Activated T-helper 1 cell treated with anti-CD3 and anti-CD28 coated beads, Interleukin-12 subunit alpha, Interleukin-12 subunit beta, Interleukin-2, Interleukin-4 antibody, amounts not matched to agents 30 ng/mL and 10 ng/mL and 1 ng/mL, durations not matched to agents 14 hours and 24 hours and 36 hours (primary cell): Measurements from ENCODE around the gene EIF4E2. TPM values are rescaled to one million over a fixed set of nuclear protein-coding genes. Genes with fewer than 3 reads are reported as not detected.

Experiments
- DNase-seq: peaks from one replicate; pipeline ENCODE4 v3.0.0; 2021; ENCODE audit warnings: low spot score
- H3K27ac Mint-ChIP-seq: one replicate; pipeline ENCODE4 v1.8.0; 2021; ENCODE audit warnings: mild to moderate bottlenecking, mixed read lengths
- H3K27me3 Mint-ChIP-seq: one replicate; pipeline ENCODE4 v1.8.0; 2022; ENCODE audit warnings: mild to moderate bottlenecking, moderate library complexity, mixed read lengths; ENCODE audit not compliant: insufficient read depth
- H3K36me3 Mint-ChIP-seq: one replicate; pipeline ENCODE4 v1.8.0; 2021; ENCODE audit warnings: low read depth, mixed read lengths
- H3K4me1 Mint-ChIP-seq: one replicate; pipeline ENCODE4 v1.8.0; 2021; ENCODE audit warnings: low read depth, mixed read lengths
- H3K4me3 Mint-ChIP-seq: one replicate; pipeline ENCODE4 v1.8.0; 2021; ENCODE audit warnings: mild to moderate bottlenecking, moderate library complexity, mixed read lengths
- H3K9me3 Mint-ChIP-seq: one replicate; pipeline ENCODE4 v1.8.0; 2021; ENCODE audit warnings: mixed read lengths
- intact Hi-C: fragments of 100-400 bp; cut with micrococcal nuclease; formaldehyde crosslinking; loops from one replicate; pipeline ENCODE4 v1.15.1; 2024
- total RNA-seq: library from RNA; stranded (reverse); gene quantifications from 2 replicates; pipeline ENCODE4 v1.2.3, GENCODE V29; 2022

The EIF4E2 gene
- total RNA-seq, 1 donor from 2014 or later: 94.3 TPM

GRCh38 chr2:232535761-232536530 lies 14.5 kb upstream of the EIF4E2 start:
- Mint-ChIP-seq H3K36me3 (no peaks in the 10 kb centered on the region), H3K27ac (no peak overlapping the region), H3K27me3 (peaks cover 8% of the 10 kb centered on the region), H3K4me1 (peaks cover 5% of the 10 kb centered on the region), H3K4me3 (no peak overlapping the region), H3K9me3 (peaks cover 6% of the 10 kb centered on the region)
- no peak for DNase-seq
- intact Hi-C loops: no loop called here

DNA sequence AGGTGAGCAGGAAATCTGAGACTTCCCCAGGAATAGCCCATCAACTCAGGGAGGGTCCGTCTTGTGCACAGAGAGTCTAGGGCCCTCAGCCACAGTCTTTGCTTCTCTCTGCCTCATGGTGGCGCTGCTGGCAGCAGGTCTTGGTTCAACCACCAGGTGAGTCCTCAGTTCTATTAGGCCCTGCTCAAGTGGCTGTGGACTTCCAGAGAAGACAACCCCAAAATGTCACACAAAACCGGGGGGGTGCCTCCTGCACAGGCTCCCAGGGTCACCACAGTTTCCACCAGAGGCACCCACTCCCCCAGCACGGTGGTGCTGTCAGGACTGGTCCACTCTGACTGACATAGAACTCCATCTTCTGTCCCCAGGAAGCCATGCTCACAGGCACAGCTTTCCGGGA lies 13.4 kb upstream of the EIF4E2 start:
- peaks cover 6% of the 10 kb centered on the region for H3K9me3 Mint-ChIP-seq
- H3K4me3 Mint-ChIP-seq: no peak overlapping the region
- no peaks in the 10 kb centered on the region for H3K36me3 Mint-ChIP-seq
- intact Hi-C loops: no loop called here
- no peak overlapping the region for H3K27ac Mint-ChIP-seq
- H3K4me1 Mint-ChIP-seq: peaks cover 5% of the 10 kb centered on the region
- no peak for DNase-seq
- peaks cover 8% of the 10 kb centered on the region for H3K27me3 Mint-ChIP-seq

GRCh38 chr2:232537499-232537898 lies 13.0 kb upstream of the EIF4E2 start:
- Mint-ChIP-seq H3K4me3 (no peak overlapping the region), H3K4me1 (peaks cover 5% of the 10 kb centered on the region)
- no peak for DNase-seq

DNA sequence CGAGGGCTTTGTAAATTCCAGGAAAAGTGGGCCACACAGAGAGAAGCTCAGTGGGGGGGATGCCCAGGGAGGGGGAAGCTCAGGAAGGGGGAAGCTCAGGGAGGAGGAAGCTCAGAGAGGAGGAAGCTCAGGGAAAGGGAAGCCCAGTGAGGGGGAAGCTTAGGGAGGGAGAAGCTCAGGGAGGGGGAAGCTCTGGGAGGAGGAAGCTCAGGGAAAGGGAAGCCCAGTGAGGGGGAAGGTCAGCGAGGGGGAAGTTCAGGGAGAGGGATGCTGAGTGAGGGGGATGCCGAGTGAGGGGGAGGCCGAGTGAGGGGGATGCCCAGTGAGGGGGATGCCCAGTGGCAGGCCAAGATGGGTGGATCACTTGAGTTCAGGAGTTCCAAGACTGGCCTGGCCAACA lies 11.8 kb upstream of the EIF4E2 start:
- Mint-ChIP-seq H3K36me3 (no peaks in the 10 kb centered on the region), H3K4me1 (peaks cover 5% of the 10 kb centered on the region), H3K27ac (no peak overlapping the region), H3K4me3 (no peak overlapping the region), H3K27me3 (peaks cover 8% of the 10 kb centered on the region), H3K9me3 (peaks cover 6% of the 10 kb centered on the region)
- no peak for DNase-seq
- intact Hi-C loops: no loop called here

More at GRCh38 chr2:232537499-232537898, 13.0 kb upstream of the EIF4E2 start:
- Mint-ChIP-seq H3K36me3 (no peaks in the 10 kb centered on the region), H3K27me3 (peaks cover 8% of the 10 kb centered on the region), H3K9me3 (peaks cover 6% of the 10 kb centered on the region), H3K27ac (no peak overlapping the region)
- intact Hi-C loops: no loop called here

- H3K9me3 Mint-ChIP-seq: peaks cover 6% of the 10 kb centered on the region
- no peaks in the 10 kb centered on the region for H3K36me3 Mint-ChIP-seq
- intact Hi-C loops: no loop called here
- H3K27me3 Mint-ChIP-seq: peaks cover 8% of the 10 kb centered on the region
- H3K4me3 Mint-ChIP-seq: no peak within 1 kb of the TSS
- no peak for DNase-seq
- H3K27ac Mint-ChIP-seq: no peak within 1 kb of the TSS
- peaks cover 5% of the 10 kb centered on the region for H3K4me1 Mint-ChIP-seq
Measured at GRCh38 chr2:232539298-232540231, 10.9 kb upstream of the EIF4E2 start, which contains the start of gene CHRNG. TSS of gene CHRNG (plus strand) at chr2:232539692. CDS start at chr2:232539748, 56 bp downstream.

GRCh38 chr2:232540441-232541041 lies 9.9 kb upstream of the EIF4E2 start:
- intact Hi-C loops: no loop called here

DNA sequence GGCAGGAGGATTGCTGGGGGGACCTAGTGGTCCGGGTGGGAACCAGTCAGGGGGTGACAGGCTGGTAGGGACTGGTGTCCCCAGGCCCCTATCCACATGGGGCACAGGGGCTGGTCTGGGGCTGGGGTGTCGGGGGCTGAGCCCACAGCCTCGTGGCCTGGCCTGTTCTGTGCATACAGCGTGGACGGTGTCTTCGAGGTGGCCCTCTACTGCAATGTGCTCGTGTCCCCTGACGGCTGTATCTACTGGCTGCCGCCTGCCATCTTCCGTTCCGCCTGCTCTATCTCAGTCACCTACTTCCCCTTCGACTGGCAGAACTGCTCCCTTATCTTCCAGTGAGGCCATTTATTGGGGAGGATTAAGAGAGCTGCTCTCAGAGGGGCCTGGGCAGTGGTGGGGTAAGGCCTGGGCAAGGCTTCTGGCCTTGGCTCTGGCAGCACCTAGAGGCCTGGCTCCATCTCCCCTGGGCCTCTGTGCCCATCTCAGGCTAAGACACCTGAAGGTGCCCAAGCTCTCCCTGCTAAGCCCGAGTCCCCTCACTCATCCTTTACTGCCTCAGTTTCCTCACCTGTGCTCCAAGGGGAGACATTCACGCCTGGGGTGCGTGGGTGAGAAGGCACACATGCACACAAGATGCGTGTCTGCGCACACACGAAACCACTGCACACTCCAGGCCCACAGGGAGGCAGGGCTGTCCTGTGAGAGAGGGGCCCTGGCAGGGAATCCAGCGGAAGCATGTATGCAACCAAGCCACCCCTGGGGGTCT lies 9.1 kb upstream of the EIF4E2 start:
- peaks cover 8% of the 10 kb centered on the region for H3K27me3 Mint-ChIP-seq
- peaks cover 4% of the 10 kb centered on the region for H3K9me3 Mint-ChIP-seq
- H3K4me1 Mint-ChIP-seq: peaks cover 6% of the 10 kb centered on the region
- H3K36me3 Mint-ChIP-seq: peaks cover under 1% of the 10 kb centered on the region
- no peak overlapping the region for H3K4me3 Mint-ChIP-seq
- intact Hi-C loops: no loop called here
- no peak for DNase-seq
- H3K27ac Mint-ChIP-seq: no peak overlapping the region

More at GRCh38 chr2:232540441-232541041, 9.9 kb upstream of the EIF4E2 start:
- DNase-seq: no peak
- H3K27me3 Mint-ChIP-seq: peaks cover 8% of the 10 kb centered on the region
- H3K27ac Mint-ChIP-seq: no peak overlapping the region
- no peaks in the 10 kb centered on the region for H3K36me3 Mint-ChIP-seq
- peaks cover 5% of the 10 kb centered on the region for H3K4me1 Mint-ChIP-seq
- H3K4me3 Mint-ChIP-seq: no peak overlapping the region
- peaks cover 6% of the 10 kb centered on the region for H3K9me3 Mint-ChIP-seq

GRCh38 chr2:232541961-232542714 lies 8.4 kb upstream of the EIF4E2 start:
- H3K27me3 Mint-ChIP-seq: peaks cover 8% of the 10 kb centered on the region
- H3K9me3 Mint-ChIP-seq: no peaks in the 10 kb centered on the region
- H3K36me3 Mint-ChIP-seq: peaks cover 4% of the 10 kb centered on the region
- no peak for DNase-seq
- H3K27ac Mint-ChIP-seq: no peak overlapping the region
- intact Hi-C loops: no loop called here
- H3K4me1 Mint-ChIP-seq: peaks cover 10% of the 10 kb centered on the region
- no peak overlapping the region for H3K4me3 Mint-ChIP-seq

DNA sequence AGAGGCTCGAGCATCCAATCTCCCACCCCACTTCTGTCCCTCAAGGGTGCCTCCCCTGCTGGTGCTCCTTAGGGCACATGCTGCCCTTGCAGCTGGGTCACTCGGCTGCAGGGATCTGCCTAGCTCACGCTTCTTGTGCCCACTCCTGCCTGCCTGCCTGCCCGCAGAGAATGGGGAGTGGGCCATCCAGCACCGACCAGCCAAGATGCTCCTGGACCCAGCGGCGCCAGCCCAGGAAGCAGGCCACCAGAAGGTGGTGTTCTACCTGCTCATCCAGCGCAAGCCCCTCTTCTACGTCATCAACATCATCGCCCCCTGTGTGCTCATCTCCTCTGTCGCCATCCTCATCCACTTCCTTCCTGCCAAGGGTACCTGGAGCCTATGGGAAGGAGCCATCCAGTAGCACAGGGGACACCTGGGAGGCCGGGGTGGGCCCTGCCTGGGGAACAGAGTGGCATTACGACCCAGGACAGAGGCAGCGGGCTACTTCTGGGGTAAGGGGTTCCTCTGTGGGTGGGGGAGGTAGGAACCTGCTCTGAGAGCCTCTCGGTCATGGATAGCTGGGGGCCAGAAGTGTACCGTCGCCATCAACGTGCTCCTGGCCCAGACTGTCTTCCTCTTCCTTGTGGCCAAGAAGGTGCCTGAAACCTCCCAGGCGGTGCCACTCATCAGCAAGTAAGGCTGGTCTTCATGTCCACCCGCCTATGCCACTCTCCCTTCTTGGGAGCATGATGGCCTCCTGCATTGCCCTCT lies 7.6 kb upstream of the EIF4E2 start:
- no peak overlapping the region for H3K4me3 Mint-ChIP-seq
- H3K9me3 Mint-ChIP-seq: no peaks in the 10 kb centered on the region
- H3K4me1 Mint-ChIP-seq: peaks cover 18% of the 10 kb centered on the region
- intact Hi-C loops: no loop called here
- H3K27me3 Mint-ChIP-seq: peaks cover 7% of the 10 kb centered on the region
- no peak for DNase-seq
- no peak overlapping the region for H3K27ac Mint-ChIP-seq
- H3K36me3 Mint-ChIP-seq: peaks cover 10% of the 10 kb centered on the region

DNA sequence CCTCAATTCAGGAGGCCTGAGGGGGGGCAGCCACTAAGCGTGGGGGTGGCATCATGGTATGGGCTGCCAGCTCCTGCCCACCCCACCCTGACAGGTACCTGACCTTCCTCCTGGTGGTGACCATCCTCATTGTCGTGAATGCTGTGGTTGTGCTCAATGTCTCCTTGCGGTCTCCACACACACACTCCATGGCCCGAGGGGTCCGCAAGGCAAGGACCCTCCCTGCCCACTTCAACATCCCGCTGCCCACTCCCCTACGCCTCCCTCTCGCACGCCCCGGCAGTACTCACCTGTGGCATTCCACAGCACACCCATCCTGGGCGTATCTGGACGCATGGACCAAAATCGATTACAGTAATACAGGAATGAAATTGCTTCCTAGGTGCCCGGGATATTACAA lies 7.0 kb upstream of the EIF4E2 start:
- Mint-ChIP-seq H3K36me3 (peaks cover 16% of the 10 kb centered on the region), H3K4me3 (no peak overlapping the region), H3K4me1 (peaks cover 19% of the 10 kb centered on the region)

GRCh38 chr2:232543928-232544631 lies 6.4 kb upstream of the EIF4E2 start:
- Mint-ChIP-seq H3K9me3 (no peaks in the 10 kb centered on the region), H3K4me1 (peaks cover 25% of the 10 kb centered on the region), H3K27ac (no peak overlapping the region), H3K27me3 (no peaks in the 10 kb centered on the region), H3K36me3 (peaks cover 22% of the 10 kb centered on the region), H3K4me3 (no peak overlapping the region)
- intact Hi-C loops: no loop called here
- no peak for DNase-seq

More for the DNA sequence above, 7.0 kb upstream of the EIF4E2 start:
- no peaks in the 10 kb centered on the region for H3K9me3 Mint-ChIP-seq
- H3K27ac Mint-ChIP-seq: no peak overlapping the region
- intact Hi-C loops: no loop called here
- no peak for DNase-seq
- H3K27me3 Mint-ChIP-seq: peaks cover 1% of the 10 kb centered on the region
